ENCODE data around the gene MEIKIN. TPM values are rescaled to one million over a fixed set of nuclear protein-coding genes. Genes with fewer than 3 reads are reported as not detected.
"Not testable (repeated sequence)": the region's sequence is repeated elsewhere in the genome, so short reads cannot be mapped to it uniquely, and the experiment has no call there.

Gene MEIKIN
- total RNA-seq, 1 experiment from 2014 or later: not detected

GRCh38 chr5:131877873-131878272 lies 67.6 kb downstream of the MEIKIN start:
- Histone ChIP-seq H3K36me3 (ENCODE audit: low read depth, low read length) (no peaks in the 10 kb centered on the region), H3F3A (ENCODE audit: low read length, unreplicated experiment) (no peaks in the 10 kb centered on the region), H3K4me3 (ENCODE audit: low read length) (no peak overlapping the region), H3K9me3 (ENCODE audit: low read length) (no peaks in the 10 kb centered on the region), H3K4me1 (ENCODE audit: insufficient read depth, low read length) (no peaks in the 10 kb centered on the region), H3K4me2 (ENCODE audit: low read length) (no peak overlapping the region), H3K79me2 (ENCODE audit: low read length) (no peaks in the 10 kb centered on the region), H4K20me1 (ENCODE audit: low read length) (no peaks in the 10 kb centered on the region), H2AFZ (ENCODE audit: low read length) (no peak overlapping the region), H3K27ac (ENCODE audit: low read length) (no peak overlapping the region), H3K9me2 (replicated peaks; ENCODE audit: low read length) (no peaks in the 10 kb centered on the region), H3K27me3 (ENCODE audit: low read length) (no peaks in the 10 kb centered on the region), H3K9ac (ENCODE audit: low read length) (no peak overlapping the region)
- no TSS peak for BruUV-seq (replicated peaks)
- POLR2A ChIA-PET (ENCODE audit: unreplicated experiment): no interaction called here
- intact Hi-C loops (cut with micrococcal nuclease): no loop called here
- CTCF ChIA-PET: no interaction called here
- ATAC-seq (no peak), DNase-seq (no peak)
- no peak for TF ChIP-seq EZH2 (IDR thresholded peaks at IDR 0.05; ENCODE audit: low read length, unreplicated experiment)
- no peak for TF ChIP-seq CTCF (conservative IDR thresholded peaks at IDR 0.05; ENCODE audit: low read depth, low read length)

GRCh38 chr5:131871251-131871650 lies 74.2 kb downstream of the MEIKIN start:
- H3F3A ChIP-seq (ENCODE audit: low read length, unreplicated experiment); H3K27me3 ChIP-seq (ENCODE audit: low read length); DNase-seq; BruUV-seq (replicated peaks); H3K4me2 ChIP-seq (ENCODE audit: low read length); POLR2A ChIA-PET (ENCODE audit: unreplicated experiment); H3K9me2 ChIP-seq (replicated peaks; ENCODE audit: low read length); H3K4me3 ChIP-seq (ENCODE audit: low read length); H3K9me3 ChIP-seq (ENCODE audit: low read length); H2AFZ ChIP-seq (ENCODE audit: low read length); H4K20me1 ChIP-seq (ENCODE audit: low read length); intact Hi-C loops (cut with micrococcal nuclease); H3K9ac ChIP-seq (ENCODE audit: low read length); H3K4me1 ChIP-seq (ENCODE audit: insufficient read depth, low read length); H3K27ac ChIP-seq (ENCODE audit: low read length); H3K36me3 ChIP-seq (ENCODE audit: low read depth, low read length); H3K79me2 ChIP-seq (ENCODE audit: low read length); ATAC-seq; CTCF ChIA-PET: not testable (repeated sequence)

GRCh38 chr5:131867524-131867923 lies 77.9 kb downstream of the MEIKIN start:
- no TSS peak for BruUV-seq (replicated peaks)
- POLR2A ChIA-PET (ENCODE audit: unreplicated experiment): no interaction called here

More at GRCh38 chr5:131867524-131867923, 77.9 kb downstream of the MEIKIN start:
- Histone ChIP-seq H3K9ac (ENCODE audit: low read length) (no peak overlapping the region), H2AFZ (ENCODE audit: low read length) (no peak overlapping the region), H3F3A (ENCODE audit: low read length, unreplicated experiment) (no peaks in the 10 kb centered on the region), H3K27ac (ENCODE audit: low read length) (no peak overlapping the region), H3K36me3 (ENCODE audit: low read depth, low read length) (no peaks in the 10 kb centered on the region), H3K9me2 (replicated peaks; ENCODE audit: low read length) (no peaks in the 10 kb centered on the region), H3K9me3 (ENCODE audit: low read length) (no peaks in the 10 kb centered on the region), H3K27me3 (ENCODE audit: low read length) (no peaks in the 10 kb centered on the region), H3K4me3 (ENCODE audit: low read length) (no peak overlapping the region), H3K4me2 (ENCODE audit: low read length) (no peak overlapping the region), H3K79me2 (ENCODE audit: low read length) (no peaks in the 10 kb centered on the region), H3K4me1 (ENCODE audit: insufficient read depth, low read length) (no peaks in the 10 kb centered on the region), H4K20me1 (ENCODE audit: low read length) (no peaks in the 10 kb centered on the region)
- ATAC-seq (no peak), DNase-seq (no peak)
- TF ChIP-seq CTCF (conservative IDR thresholded peaks at IDR 0.05; ENCODE audit: low read depth, low read length) (no peak), EZH2phosphoT487 (IDR thresholded peaks at IDR 0.05; ENCODE audit: borderline replicate concordance, low read length) (no peak), EZH2 (IDR thresholded peaks at IDR 0.05; ENCODE audit: low read length, unreplicated experiment) (no peak)
- intact Hi-C loops (cut with micrococcal nuclease): no loop called here
- CTCF ChIA-PET: no interaction called here
